Measurements from ENCODE around the gene GDPD3. TPM values are rescaled to one million over a fixed set of nuclear protein-coding genes. Genes with fewer than 3 reads are reported as not detected.

The GDPD3 gene
- total and polyA plus RNA-seq, 8 donors = 0.41 to 7.4 (median 1.6) TPM

GRCh38 chr16:30065943-30066760 is 47.2 kb downstream of the GDPD3 start:
- H3K4me3 ChIP-seq = peak overlapping the region; percentile 73 to 94 (median 81)

GRCh38 chr16:30065102-30065942 is 48.0 kb downstream of the GDPD3 start, which contains the start of gene ALDOA:
Gene ALDOA (plus strand): TSS chr16:30065760. CDS start chr16:30066898, 1,138 bp downstream.
- no peak for FAIRE-seq
- Histone ChIP-seq H3K27me3 (no peaks in the 10 kb centered on the region), H3K9me3 (no peaks in the 10 kb centered on the region), H3K36me3 (peaks cover 18 to 33% (median 25%) of the 10 kb centered on the region in 3 donors), H3K4me1 (peaks cover 3 to 19% (median 13%) of the 10 kb centered on the region in 3 donors), H3K4me3 (peak within 1 kb of the TSS; percentile 73 to 94 (median 81)), H3K27ac (peak within 1 kb of the TSS; percentile 88 to 99 (median 98))
- peak; percentile 97 to 99 (median 98) for DNase-seq
- intact Hi-C loops (cut with DNase I) = no loop called here
- 0% methylated on average over 65 to 99 of the region's 99 CpGs for WGBS, 2 donors
- ATAC-seq = peak; percentile 85 to 89 (median 88)
- no peak for TF ChIP-seq CTCF (IDR thresholded peaks at IDR 0.05)

More at GRCh38 chr16:30065943-30066760, 47.2 kb downstream of the GDPD3 start:
- peak in 5 of 6 donors; percentile 34 to 76 (median 57) for DNase-seq
- Histone ChIP-seq H3K4me1 (peaks cover 3 to 19% (median 13%) of the 10 kb centered on the region in 3 donors), H3K27me3 (no peaks in the 10 kb centered on the region), H3K36me3 (peaks cover 18 to 40% (median 29%) of the 10 kb centered on the region in 3 donors), H3K9me3 (no peaks in the 10 kb centered on the region), H3K27ac (peak overlapping the region; percentile 88 to 99 (median 98))
- no peak for TF ChIP-seq CTCF (IDR thresholded peaks at IDR 0.05)
- no peak for FAIRE-seq
- intact Hi-C loops (cut with DNase I) = no loop called here
- 0% methylated on average over 42 to 44 of the region's 44 CpGs for WGBS, 2 donors
- peak; percentile 9 to 18 (median 12) for ATAC-seq

GRCh38 chr16:30064729-30065101 is 48.6 kb downstream of the GDPD3 start:
- TF ChIP-seq CTCF (IDR thresholded peaks at IDR 0.05) = no peak
- DNase-seq (peak in 1 of 6 donors; percentile 63), FAIRE-seq (no peak), ATAC-seq (peak in 3 of 4 donors; percentile 65 to 70 (median 68))
- Histone ChIP-seq H3K27me3 (no peaks in the 10 kb centered on the region), H3K36me3 (peaks cover 14 to 27% (median 19%) of the 10 kb centered on the region in 3 donors), H3K4me3 (peak overlapping the region; percentile 54 to 82 (median 76)), H3K9me3 (no peaks in the 10 kb centered on the region), H3K27ac (peak overlapping the region; percentile 88 to 99 (median 98)), H3K4me1 (peaks cover 3 to 19% (median 13%) of the 10 kb centered on the region in 3 donors)
- intact Hi-C loops (cut with DNase I) = no loop called here
- WGBS, 2 donors = 0 to 1% methylated on average over 18 to 25 of the region's 25 CpGs

GRCh38 chr16:30063893-30064728 is 49.2 kb downstream of the GDPD3 start:
- Histone ChIP-seq H3K4me3 (peak overlapping the region; percentile 54 to 82 (median 76)), H3K27me3 (no peaks in the 10 kb centered on the region), H3K4me1 (peaks cover 3 to 19% (median 13%) of the 10 kb centered on the region in 3 donors), H3K36me3 (peaks cover 8 to 21% (median 13%) of the 10 kb centered on the region in 3 donors), H3K9me3 (no peaks in the 10 kb centered on the region), H3K27ac (peak overlapping the region; percentile 88 to 99 (median 98))
- intact Hi-C loops (cut with DNase I) = no loop called here
- ATAC-seq = peak; percentile 29 to 57 (median 54)
- WGBS, 2 donors = 5% methylated on average over 27 of the region's 27 CpGs
- FAIRE-seq = no peak
- peak; percentile 73 to 89 (median 78) for DNase-seq
- TF ChIP-seq CTCF (IDR thresholded peaks at IDR 0.05) = no peak
